K562 (cell line): Measurements from ENCODE around the gene PLXNB3. TPM values are rescaled to one million over a fixed set of nuclear protein-coding genes. Genes with fewer than 3 reads are reported as not detected.

Experiments
- ATAC-seq: fragments of 200-7000 bp; cut with Tn5 transposase; 3 replicates; pipeline ENCODE4 v1.9.1; 2020; ENCODE audit warnings: moderate library complexity
- BruUV-seq: library from RNA; stranded (reverse); fragments of 400-500 nt; replicated peaks from 2 replicates; lab custom pipeline; 2021; lab: Mats Ljungman, UMichigan
- CTCF ChIA-PET: fragments of 300-600 bp; formaldehyde crosslinking; extraction: SDS; loops from one replicate; lab custom pipeline; 2021; ENCODE audit warnings: low intra/inter-chr PET ratio; lab: Yijun Ruan, JAX
- POLR2A ChIA-PET: fragments of 300-600, 350-650 bp; sonication (Branson Sonifier 250); formaldehyde crosslinking; extraction: SDS; loops from one replicate; lab custom pipeline; 2021; ENCODE audit warnings: antibody characterized with exemption, inconsistent platforms; lab: Yijun Ruan, JAX
- DNase-seq, 4 experiments: peaks; one replicate each; pipeline versions ENCODE4 v3.0.0 to v3.0.0-alpha.2; 2011 to 2018; ENCODE audit warnings: low spot score in 3 of 4, mixed read lengths in 3 of 4; ENCODE audit errors: extremely low read depth in 1 of 4
- FAIRE-seq: peaks from 2 replicates; lab custom pipeline; 2011; peaks lifted over from hg19 to GRCh38; lab: Jason Lieb, UNC
- H2AFZ ChIP-seq: 2 replicates; pipeline ENCODE4 v1.6.0; 2011; ENCODE audit warnings: low read depth, low read length, control low read depth, inconsistent platforms
- H3K27ac ChIP-seq: fragments of 200-600 bp; 3 replicates; pipeline ENCODE4 v1.8.0; 2011; ENCODE audit warnings: low read depth, mild to moderate bottlenecking, control low read depth, inconsistent platforms, low read length, moderate library complexity, mixed read lengths; ENCODE audit errors: extremely low read depth
- H3K27me3 ChIP-seq, 2 experiments: fragments of 300-600 bp in 1 of 2; 2 replicates in 1 of 2; 3 replicates in 1 of 2; pipeline versions ENCODE4 v1.6.0 to v1.8.0; 2011; ENCODE audit warnings: inconsistent platforms in 2 of 2, low read length in 2 of 2, mild to moderate bottlenecking in 1 of 2, mixed read lengths in 1 of 2, moderate library complexity in 1 of 2; ENCODE audit not compliant: control insufficient read depth in 2 of 2, insufficient read depth in 2 of 2
- H3K36me3 ChIP-seq: fragments of 300-600 bp; 3 replicates; pipeline ENCODE4 v1.8.0; 2011; ENCODE audit warnings: mild to moderate bottlenecking, low read length, inconsistent platforms; ENCODE audit not compliant: control insufficient read depth, insufficient read depth
- H3K4me1 ChIP-seq, 2 experiments: fragments of 200-600 bp in 1 of 2; replicated peaks in 1 of 2; 2 replicates in 1 of 2; 3 replicates in 1 of 2; pipeline versions ENCODE4 v1.5.1 to v1.8.0; 2011; ENCODE audit warnings: inconsistent platforms in 2 of 2, low read length in 2 of 2, mild to moderate bottlenecking in 1 of 2, mixed read lengths in 1 of 2, moderate library complexity in 1 of 2; ENCODE audit not compliant: control insufficient read depth in 2 of 2, insufficient read depth in 2 of 2
- H3K4me2 ChIP-seq: 2 replicates; pipeline ENCODE4 v1.6.1; 2011; ENCODE audit warnings: low read length, control low read depth, inconsistent platforms, mixed read lengths; ENCODE audit not compliant: insufficient read depth
- H3K4me3 ChIP-seq: fragments of 200-600 bp; sonication (generic), shearing (Covaris generic); 2 replicates; pipeline ENCODE4 v1.5.1; 2016; ENCODE audit warnings: control low read depth, inconsistent platforms
- H3K79me2 ChIP-seq: fragments of 200-600 bp; 3 replicates; pipeline ENCODE4 v1.8.0; 2011; ENCODE audit warnings: low read length, inconsistent platforms; ENCODE audit not compliant: control insufficient read depth, insufficient read depth
- H3K9ac ChIP-seq, 2 experiments: 2 replicates each; pipeline versions ENCODE4 v1.6.0 to v1.6.1; 2011; ENCODE audit warnings: low read depth in 2 of 2, low read length in 2 of 2, control low read depth in 1 of 2, inconsistent platforms in 1 of 2, mild to moderate bottlenecking in 1 of 2, mixed read lengths in 1 of 2; ENCODE audit not compliant: insufficient read depth in 1 of 2
- H3K9me1 ChIP-seq: one replicate; pipeline ENCODE4 v1.6.0; 2011; ENCODE audit warnings: inconsistent platforms, mild to moderate bottlenecking, low read length, moderate library complexity; ENCODE audit not compliant: control insufficient read depth, insufficient read depth
- H3K9me3 ChIP-seq: replicated peaks from 2 replicates; pipeline ENCODE4 v1.5.1; 2011; ENCODE audit warnings: low read depth, low read length, inconsistent platforms; ENCODE audit not compliant: control insufficient read depth, insufficient read depth
- H4K20me1 ChIP-seq: replicated peaks from 2 replicates; pipeline ENCODE4 v1.6.1; 2011; ENCODE audit warnings: low read length, inconsistent platforms, mixed read lengths; ENCODE audit not compliant: control insufficient read depth, insufficient read depth
- C11orf30 ChIP-seq: fragments of 450-650 bp; IDR thresholded peaks from 2 replicates; pipeline ENCODE4 v1.6.1; 2016; ENCODE audit warnings: low read depth, mild to moderate bottlenecking
- NR2C1 ChIP-seq, 2 experiments: fragments of 450-650 bp; IDR thresholded peaks; 2 replicates each; pipeline ENCODE4 v1.6.1; 2017; ENCODE audit warnings: mild to moderate bottlenecking in 2 of 2, antibody characterized with exemption in 1 of 2, inconsistent platforms in 1 of 2, missing compliant biosample characterization in 1 of 2, missing genetic modification characterization in 1 of 2
- TAF15 ChIP-seq: fragments of 200-400 bp; formaldehyde crosslinking; IDR thresholded peaks from 2 replicates; pipeline ENCODE4 v1.6.1; 2017; ENCODE audit warnings: mild to moderate bottlenecking, low read depth, low read length, moderate library complexity
- TBL1XR1 ChIP-seq, 2 experiments: IDR thresholded peaks; 2 replicates each; pipeline ENCODE4 v1.6.1; 2012; ENCODE audit warnings: improper control_type of control experiment in 2 of 2, low read length in 2 of 2, mild to moderate bottlenecking in 1 of 2
- ZNF586 ChIP-seq: fragments of 450-650 bp; formaldehyde crosslinking; conservative IDR thresholded peaks from 2 replicates; pipeline ENCODE4 v1.4.0; 2020; ENCODE audit warnings: mild to moderate bottlenecking, moderate library complexity
- WGBS: fragments of 100-300 bp; shearing (Covaris generic); methylation state at CpG from one replicate; pipeline ENCODE4 v1.1.6; 2016; ENCODE audit warnings: low coverage, mixed read lengths; ENCODE audit not compliant: insufficient coverage; ENCODE audit errors: missing lambda C conversion rate; 5-methylcytosine and 5-hydroxymethylcytosine counted together
- in situ Hi-C: fragments of 300-500 bp; cut with MboI; formaldehyde crosslinking; loops from 4 replicates; pipeline ENCODE4 v1.15.0; 2018; ENCODE audit warnings: inconsistent platforms, mixed read lengths
- intact Hi-C: fragments of 100-400 bp; cut with micrococcal nuclease; formaldehyde crosslinking; loops from 2 replicates; pipeline ENCODE4 v1.14.2; 2022
- polyA plus RNA-seq, 8 experiments: library from polyadenylated mRNA; depleted of rRNA in 4 of 8; stranded (reverse) in 5 of 8; unstranded in 3 of 8; fragments of >200 nt; fragmentation: Nextera tagmentation in 2 of 8; fragmentation: Illumina TruSeq in 1 of 8; extraction: Ambion mirVana in 2 of 8; extraction: Trizol in 1 of 8; gene quantifications; 2 replicates each; pipeline versions ENCODE4 v1.2.1 to v1.2.3, GENCODE V29; 2011 to 2014; ENCODE audit warnings: inconsistent platforms in 1 of 8, missing spikeins in 1 of 8
- total RNA-seq, 7 experiments: library from RNA; depleted of rRNA in 6 of 7; stranded (reverse); fragments of >200 nt in 6 of 7; fragmentation: Illumina TruSeq in 2 of 7; extraction: Trizol in 2 of 7; gene quantifications; 2 replicates each; pipeline versions ENCODE4 v1.2.1 to v1.2.3, GENCODE V29; 2011 to 2021; ENCODE audit warnings: low replicate concordance in 1 of 7

Gene PLXNB3
- total and polyA plus RNA-seq, 9 of the 15 experiments (the other 6 are each of a cell fraction or from before 2014, with no cell fraction given): 0.22 to 2.0 (median 1.4) TPM; not detected in 2

DNA sequence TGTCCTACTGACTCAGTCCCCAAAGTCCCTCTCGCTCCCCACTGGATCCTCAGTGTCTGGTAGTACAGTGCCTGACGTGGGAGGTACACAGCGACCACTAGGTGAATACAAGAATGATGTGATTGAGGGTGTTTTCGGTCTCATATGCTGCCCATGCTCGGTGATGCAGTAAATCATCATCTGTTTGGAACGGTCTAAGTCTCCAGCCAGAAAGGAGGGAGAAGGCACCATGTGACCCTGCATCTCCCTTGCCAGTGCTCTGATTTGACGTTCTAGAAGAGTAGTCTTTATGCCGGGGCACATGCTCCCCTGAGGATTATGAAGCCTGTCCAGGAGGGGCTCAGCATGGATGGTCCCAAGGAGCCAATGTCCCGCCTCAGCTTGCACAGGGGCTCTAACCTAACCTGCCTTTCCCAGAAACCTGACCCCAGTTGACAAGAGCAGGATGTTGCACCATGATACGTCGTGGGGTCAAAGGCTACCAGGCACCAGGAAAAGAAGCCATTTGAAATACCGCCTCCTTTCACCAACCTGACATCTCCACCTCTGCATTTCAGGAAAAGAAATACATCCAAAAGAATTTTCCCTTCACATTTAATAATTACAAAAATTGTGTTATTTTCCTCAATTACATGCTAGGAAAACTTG, 13.8 kb upstream of the PLXNB3 start:
- POLR2A ChIA-PET: no interaction called here
- TF ChIP-seq NR2C1 (IDR thresholded peaks at IDR 0.05) (peak; percentile 52), NR2C1 (tag; IDR thresholded peaks at IDR 0.05) (0 out of 2 replicates have a peak, but pooled peaks have one; percentile 14), C11orf30 (no peak), ZNF586 (CRISPR knock-in tag) (no peak), TBL1XR1 (IDR thresholded peaks at IDR 0.05; ENCODE audit: low read length in 2 of 2) (no peak), TAF15 (no peak)
- no peaks in the 10 kb centered on the region for H3K9me3 ChIP-seq
- H3K4me1 ChIP-seq: peaks cover 0 to under 1% of the 10 kb centered on the region in 2 experiments; a peak in 1 of 5 replicates
- FAIRE-seq (no peak), ATAC-seq (no peak; the same call in 2 of the 3 replicates), DNase-seq (peak in 1 of 4 experiments; percentile 3)
- BruUV-seq: no TSS peak
- no peaks in the 10 kb centered on the region for H3K79me2 ChIP-seq
- CTCF ChIA-PET: no interaction called here
- no peaks in the 10 kb centered on the region for H3K9me1 ChIP-seq
- intact Hi-C loops (no loop called here), in situ Hi-C loops (no loop called here)
- H3K36me3 ChIP-seq: no peaks in the 10 kb centered on the region
- no peak overlapping the region for H3K4me2 ChIP-seq
- no peak overlapping the region for H2AFZ ChIP-seq
- H3K9ac ChIP-seq: no peak overlapping the region
- H3K4me3 ChIP-seq: no peak overlapping the region
- WGBS: 62% methylated on average over 7 of the region's 12 CpGs
- no peaks in the 10 kb centered on the region for H3K27me3 ChIP-seq
- no peaks in the 10 kb centered on the region for H4K20me1 ChIP-seq
- H3K27ac ChIP-seq: no peak overlapping the region
